Suppressor macrophage (primary cell): Measurements from ENCODE around the gene C1QTNF1.

Experiments
- DNase-seq, 4 experiments: peaks; one replicate each; pipeline ENCODE4 v3.0.0-alpha.2; 2020 to 2022

C1QTNF1 gene

DNA sequence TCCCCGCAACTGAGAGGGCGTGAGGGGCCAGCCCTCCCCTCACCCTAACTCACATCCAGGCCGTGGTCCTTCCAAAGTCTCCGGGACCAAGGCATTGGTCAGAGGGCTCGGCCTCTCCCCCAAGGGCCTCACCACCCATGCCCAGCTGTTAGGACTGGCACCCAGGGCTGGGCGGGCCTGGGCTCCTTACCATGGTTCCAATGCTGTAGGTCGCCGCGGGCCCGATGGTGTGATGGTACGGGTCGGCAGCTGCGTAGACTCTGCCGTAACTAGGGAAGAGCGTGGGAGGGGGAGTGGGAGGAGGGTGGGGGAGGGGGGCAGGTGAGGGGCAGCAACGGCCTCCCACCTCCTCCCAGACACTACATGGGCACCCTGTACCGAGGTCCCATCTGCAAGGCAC lies 70.3 kb downstream of the C1QTNF1 start:
- no peak for DNase-seq

DNA sequence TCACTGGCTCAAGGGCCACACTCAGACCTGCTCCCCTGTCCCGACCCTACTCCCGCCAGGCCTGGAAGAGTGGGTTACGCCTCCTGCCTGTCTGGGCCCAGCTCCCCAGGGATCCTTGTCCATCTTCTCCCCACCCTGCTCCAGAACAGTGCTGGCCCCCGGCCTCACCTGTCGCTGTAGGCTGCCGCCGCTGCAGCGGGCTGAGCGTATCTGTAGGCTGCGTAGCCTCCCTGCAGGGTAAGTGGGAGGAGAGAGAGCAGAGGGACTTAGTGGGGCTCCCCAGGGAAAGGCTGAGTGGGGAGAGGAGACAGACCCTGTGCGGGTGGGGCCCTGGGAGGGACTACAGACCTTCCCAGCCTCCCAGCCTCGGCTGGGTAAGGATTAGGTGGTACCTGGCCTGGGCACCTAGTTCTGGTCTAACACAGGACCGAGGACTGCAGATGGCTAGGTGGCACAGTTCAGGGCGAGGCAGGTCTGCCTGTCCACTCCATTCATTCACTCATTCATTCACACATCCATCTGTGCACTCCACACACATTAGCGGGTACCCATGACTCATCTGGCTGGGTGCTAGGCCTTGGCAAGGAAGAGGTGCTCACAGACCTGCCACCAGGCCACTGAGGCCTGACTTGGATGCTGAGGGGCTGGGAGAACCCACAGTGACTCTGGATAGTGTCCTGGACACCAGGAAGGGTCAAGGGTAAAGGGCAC lies 71.5 kb downstream of the C1QTNF1 start:
- DNase-seq = no peak

DNA sequence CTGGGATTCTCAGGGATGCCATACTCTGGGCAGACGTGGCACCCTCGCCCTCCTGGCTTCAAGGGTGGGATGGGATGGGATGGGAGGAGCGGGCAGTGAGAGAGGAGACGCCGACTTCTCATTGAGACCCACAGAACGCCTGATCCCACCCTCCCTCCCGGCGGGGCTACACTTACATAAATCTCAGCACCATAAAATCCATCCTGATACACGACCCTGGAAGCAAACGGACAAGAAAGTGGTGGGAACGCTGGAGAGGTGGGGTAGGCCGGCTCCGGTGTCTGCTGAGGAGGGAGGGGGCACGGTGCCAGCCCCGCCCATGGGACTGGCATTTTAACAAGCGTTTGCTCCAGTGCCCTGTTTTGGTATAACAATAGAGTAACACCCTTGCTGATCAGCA lies 72.5 kb downstream of the C1QTNF1 start:
- no peak for DNase-seq

DNA sequence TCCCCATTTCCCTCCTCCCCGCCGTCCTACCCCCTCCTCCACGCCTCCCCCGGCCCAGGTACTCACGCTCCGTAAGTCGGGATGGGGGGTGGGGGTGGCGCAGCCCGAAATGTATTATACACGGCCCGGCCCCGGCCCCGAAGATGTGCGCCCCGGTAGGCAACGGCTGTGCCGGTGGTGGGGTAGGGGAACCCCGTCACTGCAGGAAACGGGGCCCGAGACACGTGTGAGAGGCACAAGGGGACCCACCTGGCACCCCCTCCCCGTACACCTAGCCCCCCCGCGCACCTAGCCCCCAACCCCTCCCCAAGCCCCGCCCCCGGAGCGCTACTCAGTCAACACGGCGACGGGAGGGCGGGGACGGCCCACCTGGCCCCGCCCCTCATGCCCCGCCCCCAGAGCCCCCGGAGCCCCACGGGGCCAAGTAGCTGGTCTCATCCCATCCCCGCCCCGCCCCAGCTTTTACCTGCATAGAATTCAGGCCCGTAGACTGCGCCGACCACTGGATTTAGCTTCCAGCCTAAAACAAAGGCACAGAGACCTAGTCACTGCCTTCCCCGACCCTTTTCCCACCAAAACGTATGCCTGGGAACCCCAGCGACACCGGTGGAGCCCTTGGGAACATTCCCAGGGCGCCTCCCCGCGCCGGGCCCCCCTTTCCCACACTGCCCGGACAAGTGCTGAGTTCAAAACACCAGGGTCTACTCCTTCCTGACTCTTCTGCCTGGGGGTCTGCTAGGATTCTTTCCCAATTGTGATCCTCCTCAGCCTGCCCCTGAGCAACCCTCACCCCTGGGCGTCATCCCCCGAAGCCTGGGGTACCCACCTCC lies 73.5 kb downstream of the C1QTNF1 start:
- no peak for DNase-seq

DNA sequence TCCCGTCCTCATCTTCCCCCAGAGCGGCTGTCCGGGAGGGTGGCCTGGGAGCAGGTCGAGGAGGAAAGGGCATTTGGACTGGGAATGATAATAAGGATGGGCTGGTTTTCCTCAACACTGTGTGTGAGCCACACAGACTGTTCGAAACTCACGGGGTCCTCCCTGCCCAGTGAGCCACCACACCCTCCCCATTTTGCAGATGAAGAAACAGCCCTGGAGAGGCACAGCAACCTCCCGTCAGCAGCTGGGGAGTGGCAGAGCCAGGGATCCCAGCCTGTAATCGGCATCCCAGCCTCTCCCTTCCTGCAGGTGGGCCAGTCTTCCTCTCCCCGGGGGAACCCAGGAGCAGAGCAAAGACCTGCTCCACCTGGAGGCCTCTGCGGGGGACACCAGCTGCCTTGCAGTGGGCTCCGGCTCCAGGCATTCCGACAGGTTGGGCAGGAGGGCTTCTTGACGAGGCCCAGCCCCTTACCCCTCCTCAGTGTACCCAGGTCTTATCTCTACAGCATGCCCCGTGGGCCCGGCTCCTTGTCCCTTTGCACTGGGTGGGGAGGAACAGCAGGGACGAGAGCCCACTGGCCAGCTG lies 74.4 kb downstream of the C1QTNF1 start:
- no peak for DNase-seq
